Measurements from ENCODE around the gene SCYGR4. TPM values are rescaled to one million over a fixed set of nuclear protein-coding genes. Genes with fewer than 3 reads are reported as not detected.
"Not testable (repeated sequence)": the region's sequence is repeated elsewhere in the genome, so short reads cannot be mapped to it uniquely, and the experiment has no call there.

Gene SCYGR4
- total and polyA plus RNA-seq, 3 donors from 2014 or later = not detected

DNA sequence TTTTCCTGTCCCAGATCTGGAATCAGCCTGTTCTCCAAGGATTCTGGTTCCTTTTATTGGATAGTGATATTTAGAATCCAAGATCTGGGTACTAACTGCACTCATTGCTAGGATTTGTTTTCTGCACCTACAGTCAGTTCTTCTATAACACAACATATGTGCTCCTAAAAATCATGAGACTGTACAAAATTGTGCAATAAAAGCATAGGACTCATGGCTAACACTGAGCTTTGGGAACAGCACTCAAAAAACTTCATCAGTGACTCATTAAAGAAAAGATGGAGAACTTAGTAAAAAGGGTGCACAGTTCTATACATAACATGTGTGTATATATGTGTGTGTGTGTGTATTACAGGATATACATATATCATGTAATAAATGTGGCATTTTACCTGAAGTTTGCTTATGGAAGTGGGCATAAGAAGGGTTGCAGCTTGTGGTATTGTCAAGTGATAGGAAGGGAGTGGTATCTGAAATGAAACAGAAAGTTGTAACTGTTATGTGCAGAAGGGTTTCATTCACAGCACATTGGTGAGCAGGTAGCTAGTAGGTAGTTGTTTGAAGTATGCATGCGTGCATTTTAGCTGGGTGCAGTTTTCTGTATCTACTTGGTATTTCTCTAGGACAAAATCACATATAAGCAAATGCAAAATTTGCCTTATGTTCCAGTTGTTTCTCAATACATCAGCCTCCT lies 24.5 kb upstream of the SCYGR4 start:
- Histone ChIP-seq H3K9me3 (no peaks in the 10 kb centered on the region), H3K4me1 (no peaks in the 10 kb centered on the region), H3K36me3 (ENCODE audit: low read depth, missing control alignments) (no peaks in the 10 kb centered on the region), H3K4me3 (no peak overlapping the region), H3K27me3 (no peaks in the 10 kb centered on the region), H3K27ac (no peak overlapping the region)
- 95 to 100% methylated on average over 1 of the region's 1 CpG for WGBS, 2 donors
- DNase-seq = no peak
- TF ChIP-seq POLR2A (IDR thresholded peaks at IDR 0.05) = no peak
- TF ChIP-seq, protein P1, sequence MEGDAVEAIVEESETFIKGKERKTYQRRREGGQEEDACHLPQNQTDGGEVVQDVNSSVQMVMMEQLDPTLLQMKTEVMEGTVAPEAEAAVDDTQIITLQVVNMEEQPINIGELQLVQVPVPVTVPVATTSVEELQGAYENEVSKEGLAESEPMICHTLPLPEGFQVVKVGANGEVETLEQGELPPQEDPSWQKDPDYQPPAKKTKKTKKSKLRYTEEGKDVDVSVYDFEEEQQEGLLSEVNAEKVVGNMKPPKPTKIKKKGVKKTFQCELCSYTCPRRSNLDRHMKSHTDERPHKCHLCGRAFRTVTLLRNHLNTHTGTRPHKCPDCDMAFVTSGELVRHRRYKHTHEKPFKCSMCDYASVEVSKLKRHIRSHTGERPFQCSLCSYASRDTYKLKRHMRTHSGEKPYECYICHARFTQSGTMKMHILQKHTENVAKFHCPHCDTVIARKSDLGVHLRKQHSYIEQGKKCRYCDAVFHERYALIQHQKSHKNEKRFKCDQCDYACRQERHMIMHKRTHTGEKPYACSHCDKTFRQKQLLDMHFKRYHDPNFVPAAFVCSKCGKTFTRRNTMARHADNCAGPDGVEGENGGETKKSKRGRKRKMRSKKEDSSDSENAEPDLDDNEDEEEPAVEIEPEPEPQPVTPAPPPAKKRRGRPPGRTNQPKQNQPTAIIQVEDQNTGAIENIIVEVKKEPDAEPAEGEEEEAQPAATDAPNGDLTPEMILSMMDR (IDR thresholded peaks at IDR 0.05) = no peak
- intact Hi-C loops (cut with DNase I; ENCODE audit: low total_unique reads) = no loop called here

- DNase-seq = no peak
- TF ChIP-seq, protein P1 (IDR thresholded peaks at IDR 0.05) = no peak
- TF ChIP-seq POLR2A (IDR thresholded peaks at IDR 0.05) = no peak
- 50 to 62% methylated on average over 4 of the region's 4 CpGs for WGBS, 2 donors
- no peaks in the 10 kb centered on the region for H3K36me3 ChIP-seq (ENCODE audit: low read depth, missing control alignments)
- H3K4me3 ChIP-seq = no peak overlapping the region
- intact Hi-C loops (cut with DNase I; ENCODE audit: low total_unique reads) = no loop called here
- no peaks in the 10 kb centered on the region for H3K4me1 ChIP-seq
- H3K27me3 ChIP-seq = no peaks in the 10 kb centered on the region
- no peak overlapping the region for H3K27ac ChIP-seq
- H3K9me3 ChIP-seq = no peaks in the 10 kb centered on the region
Observed at GRCh38 chr2:227595797-227596196, 21.5 kb upstream of the SCYGR4 start.

- intact Hi-C loops (cut with DNase I; ENCODE audit: low total_unique reads) = no loop called here
- DNase-seq = no peak
- H3K27me3 ChIP-seq = no peaks in the 10 kb centered on the region
- H3K9me3 ChIP-seq = no peaks in the 10 kb centered on the region
- H3K27ac ChIP-seq = no peak overlapping the region
- H3K4me1 ChIP-seq = no peaks in the 10 kb centered on the region
- no peaks in the 10 kb centered on the region for H3K36me3 ChIP-seq (ENCODE audit: low read depth, missing control alignments)
- H3K4me3 ChIP-seq = no peak overlapping the region
- TF ChIP-seq, protein P1 (IDR thresholded peaks at IDR 0.05) = no peak
- no peak for TF ChIP-seq POLR2A (IDR thresholded peaks at IDR 0.05)
Observed at GRCh38 chr2:227597036-227597435, 20.3 kb upstream of the SCYGR4 start.

DNA sequence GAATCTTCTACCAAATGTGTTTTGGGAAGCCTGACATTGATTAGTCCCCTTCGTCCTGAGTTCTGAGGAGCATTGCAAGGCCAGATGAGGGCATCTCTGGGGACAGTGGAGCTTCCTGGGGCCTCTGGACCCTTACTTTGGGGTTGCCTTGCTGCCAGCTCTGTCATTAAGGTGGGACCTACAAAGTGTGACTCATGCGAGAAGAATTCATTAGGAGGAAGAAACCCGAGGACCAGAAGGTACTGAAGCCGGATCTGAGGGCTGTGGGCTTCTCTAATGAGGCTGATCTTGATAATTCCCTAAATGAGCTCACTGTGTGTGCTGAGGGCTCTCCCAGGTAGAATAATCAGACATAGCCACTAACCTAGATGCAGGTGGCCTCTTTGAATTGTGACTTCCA lies 19.3 kb upstream of the SCYGR4 start:
- WGBS, 2 donors = 60 to 68% methylated on average over 4 of the region's 4 CpGs
- Histone ChIP-seq H3K27me3 (no peaks in the 10 kb centered on the region), H3K27ac (no peak overlapping the region), H3K4me1 (no peaks in the 10 kb centered on the region), H3K36me3 (ENCODE audit: low read depth, missing control alignments) (no peaks in the 10 kb centered on the region), H3K4me3 (no peak overlapping the region), H3K9me3 (no peaks in the 10 kb centered on the region)
- intact Hi-C loops (cut with DNase I; ENCODE audit: low total_unique reads) = no loop called here
- TF ChIP-seq POLR2A (IDR thresholded peaks at IDR 0.05) = no peak
- TF ChIP-seq, protein P1 (IDR thresholded peaks at IDR 0.05) = no peak
- no peak for DNase-seq

- DNase-seq; intact Hi-C loops (cut with DNase I; ENCODE audit: low total_unique reads): not testable (repeated sequence)
- WGBS, 2 donors = 75 to 86% methylated on average over 7 to 15 of the region's 16 CpGs
Observed at GRCh38 chr2:227598835-227599503, 18.3 kb upstream of the SCYGR4 start, which contains the start of gene SCYGR2. Gene SCYGR2 (plus strand): TSS chr2:227598893. CDS start chr2:227598893, 0 bp downstream.

More at GRCh38 chr2:227598835-227599503, 18.3 kb upstream of the SCYGR4 start, which contains the start of gene SCYGR2:
- H3K4me1 ChIP-seq; H3K27me3 ChIP-seq; H3K36me3 ChIP-seq (ENCODE audit: low read depth, missing control alignments); H3K9me3 ChIP-seq; H3K4me3 ChIP-seq; H3K27ac ChIP-seq: not testable (repeated sequence)
